Bronchial epithelial cell (primary cell): ENCODE measurements around the gene C5orf58. TPM values are rescaled to one million over a fixed set of nuclear protein-coding genes. Genes with fewer than 3 reads are reported as not detected.

Source experiments
- DNase-seq: peaks from one replicate; pipeline ENCODE4 v3.0.0-alpha.2; 2010; ENCODE audit warnings: low read depth
- FAIRE-seq: peaks from 2 replicates; lab custom pipeline; 2011; peaks lifted over from hg19 to GRCh38; lab: Jason Lieb, UNC
- H3K27me3 ChIP-seq: 2 replicates; pipeline ENCODE4 v1.5.1; 2011; ENCODE audit warnings: low read length; ENCODE audit not compliant: control insufficient read depth, insufficient read depth
- H3K36me3 ChIP-seq: 2 replicates; pipeline ENCODE4 v1.5.1; 2011; ENCODE audit warnings: low read length; ENCODE audit not compliant: control insufficient read depth, insufficient read depth
- H3K4me3 ChIP-seq: 2 replicates; pipeline ENCODE4 v1.5.1; 2011; ENCODE audit warnings: mild to moderate bottlenecking, low read depth, low read length, control low read depth
- CTCF ChIP-seq: IDR thresholded peaks from 2 replicates; pipeline ENCODE4 v1.5.1; 2011; ENCODE audit warnings: mild to moderate bottlenecking, moderate library complexity, low read length, control low read depth, inconsistent platforms; ENCODE audit not compliant: insufficient read depth, severe bottlenecking
- total RNA-seq: library from RNA; depleted of rRNA; stranded (reverse); fragments of >200 nt; gene quantifications from 2 replicates; pipeline ENCODE4 v1.2.1, GENCODE V29; 2014

Gene C5orf58
- total RNA-seq, 1 donor from 2014 or later, result not detected

GRCh38 chr5:170252109-170252508 lies 19.3 kb downstream of the C5orf58 start:
- Histone ChIP-seq H3K4me3 (no peak overlapping the region), H3K36me3 (no peaks in the 10 kb centered on the region), H3K27me3 (no peaks in the 10 kb centered on the region)
- no peak for FAIRE-seq
- no peak for DNase-seq
- TF ChIP-seq CTCF, result no peak

GRCh38 chr5:170252720-170253350 lies 20.1 kb downstream of the C5orf58 start:
- Histone ChIP-seq H3K4me3 (no peak overlapping the region), H3K36me3 (no peaks in the 10 kb centered on the region), H3K27me3 (no peaks in the 10 kb centered on the region)
- DNase-seq (no peak), FAIRE-seq (no peak)
- no peak for TF ChIP-seq CTCF

- Histone ChIP-seq H3K36me3 (no peaks in the 10 kb centered on the region), H3K4me3 (no peak overlapping the region), H3K27me3 (no peaks in the 10 kb centered on the region)
- peak; percentile 92 for FAIRE-seq
- peak; percentile 98 for DNase-seq
- TF ChIP-seq CTCF, result no peak
These were observed 21.3 kb downstream of the C5orf58 start for GRCh38 chr5:170254056-170254455.

GRCh38 chr5:170256571-170256970 lies 23.8 kb downstream of the C5orf58 start:
- FAIRE-seq, result no peak
- no peak for TF ChIP-seq CTCF
- no peak for DNase-seq
- Histone ChIP-seq H3K27me3 (no peaks in the 10 kb centered on the region), H3K36me3 (no peaks in the 10 kb centered on the region), H3K4me3 (no peak overlapping the region)

- Histone ChIP-seq H3K4me3 (no peak overlapping the region), H3K36me3 (no peaks in the 10 kb centered on the region), H3K27me3 (no peaks in the 10 kb centered on the region)
- no peak for FAIRE-seq
- DNase-seq, result no peak
- TF ChIP-seq CTCF, result no peak
These were observed 24.6 kb downstream of the C5orf58 start for GRCh38 chr5:170257370-170257769.

GRCh38 chr5:170261528-170262043 lies 28.8 kb downstream of the C5orf58 start:
- no peak for TF ChIP-seq CTCF
- no peaks in the 10 kb centered on the region for H3K36me3 ChIP-seq
- H3K27me3 ChIP-seq, result peaks cover 10% of the 10 kb centered on the region
- no peak overlapping the region for H3K4me3 ChIP-seq
- no peak for FAIRE-seq
- DNase-seq, result no peak
